OCI-LY7 (cell line): ENCODE results near the gene RAB11FIP5. TPM values are rescaled to one million over a fixed set of nuclear protein-coding genes. Genes with fewer than 3 reads are reported as not detected.

Experiments
- BruUV-seq: library from RNA; stranded (reverse); fragments of 400-500 nt; replicated peaks from 2 replicates; lab custom pipeline; 2021; lab: Mats Ljungman, UMichigan
- CTCF ChIA-PET: fragments of 300-600 bp; sonication (Branson Sonifier 250); formaldehyde crosslinking; loops from one replicate; lab custom pipeline; 2022; ENCODE audit warnings: antibody characterized with exemption; ENCODE audit not compliant: unreplicated experiment; lab: Charles Lee
- POLR2A ChIA-PET: fragments of 300-600 bp; sonication (Branson Sonifier 250); formaldehyde crosslinking; loops from one replicate; lab custom pipeline; 2022; ENCODE audit warnings: antibody characterized with exemption; lab: Charles Lee
- DNase-seq: peaks from one replicate; pipeline ENCODE4 v3.0.0-alpha.2; 2015; ENCODE audit warnings: low spot score
- H2AFZ ChIP-seq: fragments of 200-600 bp; sonication (generic), shearing (Covaris generic); 2 replicates; pipeline ENCODE4 v1.6.1; 2014; ENCODE audit warnings: mild to moderate bottlenecking, antibody characterized with exemption, low read length, moderate library complexity
- H3K27ac ChIP-seq: fragments of 200-600 bp; sonication (generic); 2 replicates; pipeline ENCODE4 v1.5.1; 2014; ENCODE audit warnings: mixed run types, low read depth, mild to moderate bottlenecking, moderate library complexity, low read length, inconsistent platforms; ENCODE audit not compliant: poor library complexity, severe bottlenecking
- H3K36me3 ChIP-seq: fragments of 200-600 bp; sonication (generic); 2 replicates; pipeline ENCODE4 v1.6.1; 2014; ENCODE audit warnings: mild to moderate bottlenecking, antibody characterized with exemption, low read length, moderate library complexity, mixed read lengths; ENCODE audit not compliant: insufficient read depth
- H3K4me1 ChIP-seq: fragments of 200-600 bp; sonication (generic); 2 replicates; pipeline ENCODE4 v1.5.1; 2014; ENCODE audit warnings: mild to moderate bottlenecking, low read length; ENCODE audit not compliant: insufficient read depth, poor library complexity, severe bottlenecking
- H3K4me2 ChIP-seq: fragments of 200-600 bp; sonication (generic); 2 replicates; pipeline ENCODE4 v1.6.1; 2014; ENCODE audit warnings: mild to moderate bottlenecking, low read length
- H3K4me3 ChIP-seq: fragments of 200-600 bp; sonication (generic); 2 replicates; pipeline ENCODE4 v1.5.1; 2014; ENCODE audit warnings: mild to moderate bottlenecking, low read depth, low read length; ENCODE audit not compliant: poor library complexity, severe bottlenecking
- H3K79me2 ChIP-seq: fragments of 200-600 bp; sonication (generic); 2 replicates; pipeline ENCODE4 v1.6.1; 2016; ENCODE audit warnings: low read depth, mild to moderate bottlenecking, low read length, moderate library complexity, mixed read lengths; ENCODE audit not compliant: insufficient read depth
- H3K9me2 ChIP-seq: fragments of 200-600 bp; sonication (generic); 2 replicates; pipeline ENCODE4 v1.6.1; 2016; ENCODE audit warnings: mild to moderate bottlenecking, low read length, mixed read lengths; ENCODE audit not compliant: insufficient read depth
- H3K9me3 ChIP-seq: fragments of 200-600 bp; sonication (generic); 2 replicates; pipeline ENCODE4 v1.6.1; 2014; ENCODE audit warnings: mild to moderate bottlenecking, mixed run types, low read length, mixed read lengths
- H4K20me1 ChIP-seq: fragments of 200-600 bp; sonication (generic); 2 replicates; pipeline ENCODE4 v1.6.1; 2014; ENCODE audit warnings: mild to moderate bottlenecking, antibody characterized with exemption, low read length, moderate library complexity, mixed read lengths; ENCODE audit not compliant: insufficient read depth
- CTCF ChIP-seq: fragments of 200-600 bp; sonication (generic); conservative IDR thresholded peaks from 2 replicates; pipeline ENCODE4 v1.5.1; 2014; ENCODE audit warnings: mild to moderate bottlenecking, antibody characterized with exemption, low read length, moderate library complexity, mixed read lengths
- EZH2phosphoT487 ChIP-seq: fragments of 200-600 bp; sonication (generic); IDR thresholded peaks from 2 replicates; pipeline ENCODE4 v1.6.1; 2018; ENCODE audit warnings: low read depth, borderline replicate concordance, mild to moderate bottlenecking, mixed run types, antibody characterized with exemption, low read length, moderate library complexity, mixed read lengths
- intact Hi-C: fragments of 100-400 bp; cut with micrococcal nuclease; formaldehyde crosslinking; loops from one replicate; pipeline ENCODE4 v1.10.0; 2022; ENCODE audit not compliant: unreplicated experiment
- total RNA-seq, 2 experiments: library from RNA; depleted of rRNA in 1 of 2; stranded (reverse); fragments of >200 nt in 1 of 2; shearing (Covaris generic) in 1 of 2; gene quantifications; 2 replicates each; pipeline ENCODE4 v1.2.3, GENCODE V29; 2014 to 2022

Gene RAB11FIP5
- total RNA-seq, 2 experiments from 2014 or later = 0.13 TPM; not detected in 1

GRCh38 chr2:73142937-73143336 is 30.2 kb upstream of the RAB11FIP5 start:
- Histone ChIP-seq H3K4me1 (no peaks in the 10 kb centered on the region), H3K4me2 (no peak overlapping the region), H4K20me1 (no peaks in the 10 kb centered on the region), H2AFZ (no peak overlapping the region), H3K9me2 (no peaks in the 10 kb centered on the region), H3K79me2 (no peaks in the 10 kb centered on the region), H3K36me3 (no peaks in the 10 kb centered on the region), H3K27ac (no peak overlapping the region), H3K4me3 (no peak overlapping the region), H3K9me3 (no peaks in the 10 kb centered on the region)
- ChIA-PET POLR2A (no interaction called here), CTCF (no interaction called here)
- DNase-seq = no peak
- no TSS peak for BruUV-seq
- no peak for TF ChIP-seq EZH2phosphoT487
- TF ChIP-seq CTCF = no peak
- intact Hi-C loops = no loop called here

- Histone ChIP-seq H3K4me3 (no peak overlapping the region), H3K79me2 (no peaks in the 10 kb centered on the region), H2AFZ (no peak overlapping the region), H3K9me2 (no peaks in the 10 kb centered on the region), H3K27ac (no peak overlapping the region), H3K4me2 (no peak overlapping the region), H3K4me1 (no peaks in the 10 kb centered on the region), H3K9me3 (no peaks in the 10 kb centered on the region), H4K20me1 (no peaks in the 10 kb centered on the region), H3K36me3 (no peaks in the 10 kb centered on the region)
- CTCF ChIA-PET = no interaction called here
- POLR2A ChIA-PET = no interaction called here
- intact Hi-C loops = no loop called here
- no peak for TF ChIP-seq CTCF
- TF ChIP-seq EZH2phosphoT487 = no peak
- BruUV-seq = no TSS peak
- DNase-seq = no peak
Observed at GRCh38 chr2:73141896-73142295, 29.1 kb upstream of the RAB11FIP5 start.

- no peak overlapping the region for H3K4me3 ChIP-seq
- H3K9me3 ChIP-seq = no peaks in the 10 kb centered on the region
- H3K27ac ChIP-seq = no peak overlapping the region
- H3K4me2 ChIP-seq = no peak overlapping the region
- H4K20me1 ChIP-seq = no peaks in the 10 kb centered on the region
- H3K79me2 ChIP-seq = no peaks in the 10 kb centered on the region
- TF ChIP-seq CTCF (no peak), EZH2phosphoT487 (no peak)
- H3K9me2 ChIP-seq = no peaks in the 10 kb centered on the region
- intact Hi-C loops = no loop called here
- DNase-seq = no peak
- no TSS peak for BruUV-seq
- no peak overlapping the region for H2AFZ ChIP-seq
- CTCF ChIA-PET = no interaction called here
- H3K4me1 ChIP-seq = no peaks in the 10 kb centered on the region
- no peaks in the 10 kb centered on the region for H3K36me3 ChIP-seq
- POLR2A ChIA-PET = no interaction called here
Observed at GRCh38 chr2:73135236-73135635, 22.5 kb upstream of the RAB11FIP5 start.
